GM23248 (cell line): ENCODE data around the gene FBLN2. TPM values are rescaled to one million over a fixed set of nuclear protein-coding genes. Genes with fewer than 3 reads are reported as not detected.

Experiments
- DNase-seq: peaks from one replicate; pipeline ENCODE4 v3.0.0-alpha.2; 2015
- H2AFZ ChIP-seq: fragments of 200-600 bp; sonication (generic); 2 replicates; pipeline ENCODE4 v1.6.1; 2016; ENCODE audit warnings: antibody characterized with exemption
- H3F3A ChIP-seq: fragments of 200-600 bp; sonication (generic); 2 replicates; pipeline ENCODE4 v1.6.1; 2016; ENCODE audit warnings: mild to moderate bottlenecking, antibody characterized with exemption, mixed run types; ENCODE audit not compliant: insufficient read depth
- H3K27ac ChIP-seq: fragments of 200-600 bp; sonication (generic); 2 replicates; pipeline ENCODE4 v1.5.1; 2016; ENCODE audit warnings: mild to moderate bottlenecking
- H3K27me3 ChIP-seq: fragments of 200-600 bp; sonication (generic); replicated peaks from 2 replicates; pipeline ENCODE4 v1.6.1; 2016; ENCODE audit warnings: mild to moderate bottlenecking; ENCODE audit not compliant: insufficient read depth
- H3K36me3 ChIP-seq: fragments of 200-600 bp; sonication (generic); 2 replicates; pipeline ENCODE4 v1.6.1; 2016; ENCODE audit warnings: low read depth, mild to moderate bottlenecking
- H3K4me1 ChIP-seq: fragments of 200-600 bp; sonication (generic); 2 replicates; pipeline ENCODE4 v1.6.1; 2016; ENCODE audit warnings: mild to moderate bottlenecking; ENCODE audit not compliant: insufficient read depth
- H3K4me2 ChIP-seq: fragments of 200-600 bp; sonication (generic); one replicate; pipeline ENCODE4 v1.6.1; 2016; ENCODE audit warnings: mild to moderate bottlenecking; ENCODE audit not compliant: unreplicated experiment
- H3K4me3 ChIP-seq: fragments of 200-600 bp; sonication (generic); 2 replicates; pipeline ENCODE4 v1.5.1; 2016; ENCODE audit warnings: mild to moderate bottlenecking
- H3K79me2 ChIP-seq: fragments of 200-600 bp; sonication (generic); 2 replicates; pipeline ENCODE4 v1.6.1; 2016; ENCODE audit warnings: mild to moderate bottlenecking; ENCODE audit not compliant: insufficient read depth
- H3K9ac ChIP-seq: fragments of 200-600 bp; sonication (generic); 2 replicates; pipeline ENCODE4 v1.6.1; 2016; ENCODE audit warnings: mild to moderate bottlenecking
- H3K9me2 ChIP-seq: fragments of 200-600 bp; sonication (generic); 2 replicates; pipeline ENCODE4 v1.6.1; 2016; ENCODE audit warnings: mixed run types, mild to moderate bottlenecking, moderate library complexity; ENCODE audit not compliant: insufficient read depth
- H3K9me3 ChIP-seq: fragments of 200-600 bp; sonication (generic); one replicate; pipeline ENCODE4 v1.6.1; 2017; ENCODE audit warnings: low read depth
- H4K20me1 ChIP-seq: fragments of 200-600 bp; sonication (generic); 2 replicates; pipeline ENCODE4 v1.6.0; 2016; ENCODE audit not compliant: insufficient read depth
- EZH2 ChIP-seq: fragments of 200-600 bp; sonication (generic); IDR thresholded peaks from 2 replicates; pipeline ENCODE4 v1.6.1; 2018; ENCODE audit warnings: antibody characterized with exemption, mild to moderate bottlenecking; ENCODE audit not compliant: insufficient read depth, poor library complexity, severe bottlenecking
- EZH2phosphoT487 ChIP-seq: fragments of 200-600 bp; sonication (generic); IDR thresholded peaks from 2 replicates; pipeline ENCODE4 v1.6.1; 2018; ENCODE audit warnings: antibody characterized with exemption, moderate library complexity, mild to moderate bottlenecking, low read depth; ENCODE audit not compliant: insufficient read depth
- WGBS, 2 experiments: methylation state at CpG; one replicate each; pipeline ENCODE4 v1.1.6; 2015 to 2017; ENCODE audit warnings: low lambda C conversion rate in 2 of 2, low coverage in 1 of 2; ENCODE audit errors: missing lambda C conversion rate in 2 of 2; 5-methylcytosine and 5-hydroxymethylcytosine counted together
- in situ Hi-C: fragments of 300-500 bp; cut with MboI; formaldehyde crosslinking; loops from 2 replicates; pipeline ENCODE4 v1.15.0; 2020
- polyA plus RNA-seq: library from polyadenylated mRNA; unstranded; fragments of >200 nt; fragmentation: Nextera tagmentation; extraction: Ambion mirVana; gene quantifications from 2 replicates; pipeline ENCODE4 v1.2.1, GENCODE V29; 2016
- total RNA-seq: library from RNA; depleted of rRNA; stranded (reverse); fragments of >200 nt; shearing (Covaris generic); gene quantifications from 2 replicates; pipeline ENCODE4 v1.2.3, GENCODE V29; 2014

Gene FBLN2
- total and polyA plus RNA-seq, 2 experiments from 2014 or later: 447 to 636 TPM

GRCh38 chr3:13545952-13546454 is 2.9 kb upstream of the FBLN2 start:
- Histone ChIP-seq H3K9ac (no peak overlapping the region), H3K4me3 (no peak overlapping the region), H3K27me3 (no peaks in the 10 kb centered on the region), H3K4me2 (no peak overlapping the region), H3F3A (peaks cover 35% of the 10 kb centered on the region), H2AFZ (no peak overlapping the region), H3K9me2 (no peaks in the 10 kb centered on the region), H3K36me3 (no peaks in the 10 kb centered on the region), H4K20me1 (no peaks in the 10 kb centered on the region), H3K4me1 (peaks cover 67% of the 10 kb centered on the region), H3K9me3 (no peaks in the 10 kb centered on the region), H3K27ac (0 out of 2 replicates have a peak overlapping the region, but pooled peaks have one; percentile 37), H3K79me2 (peaks cover 18% of the 10 kb centered on the region)
- in situ Hi-C loops: no loop called here
- no peak for DNase-seq
- 70 to 80% methylated on average over 9 of the region's 9 CpGs for WGBS, 2 experiments
- TF ChIP-seq EZH2 (no peak), EZH2phosphoT487 (no peak)

GRCh38 chr3:13546667-13547171 is 2.2 kb upstream of the FBLN2 start:
- Histone ChIP-seq H3K27ac (peak overlapping the region; percentile 37), H3K9me3 (no peaks in the 10 kb centered on the region), H3K4me1 (peaks cover 69% of the 10 kb centered on the region), H3F3A (peaks cover 29% of the 10 kb centered on the region), H3K9ac (peak overlapping the region; percentile 44; the same call in 1 of the 2 replicates), H3K27me3 (no peaks in the 10 kb centered on the region), H3K9me2 (no peaks in the 10 kb centered on the region), H3K4me3 (no peak overlapping the region), H3K79me2 (peaks cover 25% of the 10 kb centered on the region), H3K4me2 (peak overlapping the region; percentile 5), H2AFZ (peak overlapping the region; percentile 17), H4K20me1 (no peaks in the 10 kb centered on the region), H3K36me3 (no peaks in the 10 kb centered on the region)
- 52 to 63% methylated on average over 9 of the region's 9 CpGs for WGBS, 2 experiments
- TF ChIP-seq EZH2: no peak
- TF ChIP-seq EZH2phosphoT487: no peak
- in situ Hi-C loops: no loop called here
- peak; percentile 60 for DNase-seq

- no peak for TF ChIP-seq EZH2
- TF ChIP-seq EZH2phosphoT487: no peak
- DNase-seq: no peak
- Histone ChIP-seq H3K36me3 (no peaks in the 10 kb centered on the region), H3K79me2 (peaks cover 35% of the 10 kb centered on the region), H2AFZ (no peak overlapping the region), H3K27me3 (no peaks in the 10 kb centered on the region), H3F3A (peaks cover 28% of the 10 kb centered on the region), H3K4me1 (peaks cover 76% of the 10 kb centered on the region), H3K9me3 (no peaks in the 10 kb centered on the region), H3K4me3 (no peak overlapping the region), H3K9ac (peak overlapping the region; percentile 87), H3K27ac (no peak overlapping the region), H3K9me2 (no peaks in the 10 kb centered on the region), H3K4me2 (peak overlapping the region; percentile 39), H4K20me1 (no peaks in the 10 kb centered on the region)
- 79 to 88% methylated on average over 9 to 10 of the region's 10 CpGs for WGBS, 2 experiments
- in situ Hi-C loops: no loop called here
Measured at GRCh38 chr3:13547591-13548371, 1.1 kb upstream of the FBLN2 start.

GRCh38 chr3:13549623-13550422 is 898 bp downstream of the FBLN2 start:
- Histone ChIP-seq H2AFZ (no peak overlapping the region), H3K4me3 (peak overlapping the region; percentile 70), H3K36me3 (no peaks in the 10 kb centered on the region), H3K27ac (peak overlapping the region; percentile 57), H3K27me3 (no peaks in the 10 kb centered on the region), H3K9me2 (no peaks in the 10 kb centered on the region), H3K79me2 (peaks cover 56% of the 10 kb centered on the region), H3K9me3 (no peaks in the 10 kb centered on the region), H3K4me1 (peaks cover 66% of the 10 kb centered on the region), H3K9ac (peak overlapping the region; percentile 87), H4K20me1 (no peaks in the 10 kb centered on the region), H3F3A (peaks cover 13% of the 10 kb centered on the region), H3K4me2 (peak overlapping the region; percentile 79)
- 13 to 24% methylated on average over 12 to 18 of the region's 18 CpGs for WGBS, 2 experiments
- in situ Hi-C loops: no loop called here
- peak; percentile 61 for DNase-seq
- no peak for TF ChIP-seq EZH2phosphoT487
- no peak for TF ChIP-seq EZH2
